H1 (cell line): ENCODE measurements around the gene MTFR1L. TPM values are rescaled to one million over a fixed set of nuclear protein-coding genes. Genes with fewer than 3 reads are reported as not detected.
A peak's percentile ranks its signal among the peaks of the same experiment; 100 is the strongest.

Source experiments
- CTCF ChIA-PET: fragments of 300-600 bp; sonication (Branson Sonifier 250); formaldehyde crosslinking; loops from one replicate; lab custom pipeline; 2021; ENCODE audit not compliant: partially characterized antibody; lab: Charles Lee
- POLR2A ChIA-PET: fragments of 300-600 bp; sonication (Branson Sonifier 250); formaldehyde crosslinking; loops from one replicate; lab custom pipeline; 2021; ENCODE audit warnings: inconsistent platforms; ENCODE audit not compliant: partially characterized antibody; lab: Charles Lee
- DNase-seq, 2 experiments: peaks; one replicate each; pipeline versions ENCODE4 v3.0.0 to v3.0.0-alpha.2; 2010 to 2022; ENCODE audit warnings: low spot score in 2 of 2, low read depth in 1 of 2, mixed read lengths in 1 of 2
- FAIRE-seq: peaks from 2 replicates; lab custom pipeline; 2011; peaks lifted over from hg19 to GRCh38; lab: Jason Lieb, UNC
- H2AFZ ChIP-seq: 2 replicates; pipeline ENCODE4 v1.8.1; 2012; ENCODE audit warnings: low read length, inconsistent platforms
- H2AK5ac ChIP-seq: 2 replicates; pipeline ENCODE4 v1.6.1; 2013; ENCODE audit warnings: low read depth, low read length
- H2BK120ac ChIP-seq: replicated peaks from 2 replicates; pipeline ENCODE3; 2013; ENCODE audit warnings: low read depth, low read length, inconsistent platforms
- H2BK12ac ChIP-seq: 2 replicates; pipeline ENCODE4 v1.6.1; 2013; ENCODE audit warnings: low read depth, low read length
- H2BK15ac ChIP-seq: 2 replicates; pipeline ENCODE4 v1.6.1; 2013; ENCODE audit warnings: low read length
- H2BK20ac ChIP-seq: 2 replicates; pipeline ENCODE4 v1.6.1; 2013; ENCODE audit warnings: low read length
- H2BK5ac ChIP-seq: 2 replicates; pipeline ENCODE4 v1.6.1; 2013; ENCODE audit warnings: low read depth, low read length
- H3K14ac ChIP-seq: 2 replicates; pipeline ENCODE4 v1.6.1; 2013; ENCODE audit warnings: inconsistent platforms; ENCODE audit not compliant: insufficient read length
- H3K18ac ChIP-seq: 2 replicates; pipeline ENCODE4 v1.6.1; 2013; ENCODE audit warnings: low read length; ENCODE audit errors: extremely low read depth
- H3K23ac ChIP-seq: 2 replicates; pipeline ENCODE4 v1.6.1; 2013; ENCODE audit warnings: inconsistent platforms; ENCODE audit not compliant: insufficient read length
- H3K23me2 ChIP-seq: 2 replicates; pipeline ENCODE4 v1.6.1; 2013; ENCODE audit warnings: low read depth, low read length
- H3K27ac ChIP-seq: 2 replicates; pipeline ENCODE4 v1.6.1; 2011; ENCODE audit warnings: low read depth, low read length, inconsistent platforms
- H3K27me3 ChIP-seq, 4 experiments: replicated peaks in 1 of 4; 1 replicate in 1 of 4; 2 replicates in 3 of 4; pipeline versions ENCODE4 v1.6.1 to v1.8.1; 2011 to 2013; ENCODE audit warnings: low read length in 3 of 4, mild to moderate bottlenecking in 3 of 4, inconsistent platforms in 2 of 4, mixed read lengths in 2 of 4, moderate library complexity in 1 of 4; ENCODE audit not compliant: control insufficient read depth in 3 of 4, insufficient read depth in 3 of 4; ENCODE audit errors: extremely low read depth in 1 of 4
- H3K36me3 ChIP-seq, 4 experiments: 2 replicates each; pipeline versions ENCODE4 v1.6.1 to v1.8.1; 2011 to 2013; ENCODE audit warnings: mild to moderate bottlenecking in 4 of 4, low read length in 3 of 4, moderate library complexity in 2 of 4, control low read depth in 1 of 4, inconsistent platforms in 1 of 4; ENCODE audit not compliant: insufficient read depth in 4 of 4, control insufficient read depth in 2 of 4
- H3K4ac ChIP-seq: replicated peaks from 2 replicates; pipeline ENCODE3; 2013; ENCODE audit warnings: low read length, low read depth, mixed read lengths, inconsistent platforms; ENCODE audit not compliant: insufficient read length
- H3K4me1 ChIP-seq, 4 experiments: replicated peaks in 1 of 4; 1 replicate in 1 of 4; 2 replicates in 3 of 4; pipeline versions ENCODE4 v1.6.1 to v1.8.1; 2011 to 2013; ENCODE audit warnings: low read length in 3 of 4, inconsistent platforms in 2 of 4, mixed read lengths in 1 of 4; ENCODE audit not compliant: insufficient read depth in 4 of 4, control insufficient read depth in 3 of 4
- H3K4me2 ChIP-seq, 2 experiments: 2 replicates each; pipeline versions ENCODE4 v1.6.1 to v1.8.1; 2011 to 2013; ENCODE audit warnings: low read depth in 2 of 2, low read length in 2 of 2, control low read depth in 1 of 2, inconsistent platforms in 1 of 2, mild to moderate bottlenecking in 1 of 2; ENCODE audit not compliant: insufficient read depth in 1 of 2
- H3K4me3 ChIP-seq, 4 experiments: fragments of 200-600, 300-600 bp in 1 of 4; sonication (generic), shearing (Covaris generic), sonication (Bioruptor Twin) in 1 of 4; 2 replicates each; pipeline versions ENCODE4 v1.5.1 to v1.8.1; 2011 to 2016; ENCODE audit warnings: low read length in 4 of 4, low read depth in 3 of 4, control low read depth in 2 of 4, inconsistent platforms in 2 of 4, mild to moderate bottlenecking in 2 of 4, mixed read lengths in 1 of 4, moderate library complexity in 1 of 4; ENCODE audit not compliant: insufficient read depth in 2 of 4; ENCODE audit errors: extremely low read depth in 1 of 4
- H3K56ac ChIP-seq: replicated peaks from 2 replicates; pipeline ENCODE3; 2013; ENCODE audit warnings: low read depth, mild to moderate bottlenecking, mixed read lengths, low read length, inconsistent platforms; ENCODE audit not compliant: insufficient read length
- H3K79me1 ChIP-seq: 2 replicates; pipeline ENCODE4 v1.6.1; 2013; ENCODE audit warnings: low read depth, low read length, control low read depth
- H3K79me2 ChIP-seq, 2 experiments: 2 replicates each; pipeline versions ENCODE4 v1.6.1 to v1.8.1; 2012 to 2013; ENCODE audit warnings: low read length in 2 of 2, mild to moderate bottlenecking in 2 of 2, inconsistent platforms in 1 of 2; ENCODE audit not compliant: insufficient read depth in 2 of 2, control insufficient read depth in 1 of 2
- H3K9ac ChIP-seq, 4 experiments: replicated peaks in 1 of 4; 1 replicate in 1 of 4; 2 replicates in 3 of 4; pipeline versions ENCODE4 v1.6.1 to v1.8.1; 2011 to 2013; ENCODE audit warnings: low read depth in 3 of 4, low read length in 3 of 4, control low read depth in 2 of 4, mild to moderate bottlenecking in 2 of 4, moderate library complexity in 2 of 4, inconsistent platforms in 1 of 4; ENCODE audit errors: extremely low read depth in 1 of 4
- H3K9me3 ChIP-seq, 2 experiments: 2 replicates each; pipeline versions ENCODE4 v1.6.1 to v1.8.1; 2012 to 2013; ENCODE audit warnings: mild to moderate bottlenecking in 2 of 2, moderate library complexity in 2 of 2, control low read depth in 1 of 2, inconsistent platforms in 1 of 2, low read depth in 1 of 2, low read length in 1 of 2, mixed read lengths in 1 of 2; ENCODE audit not compliant: insufficient read depth in 2 of 2
- H4K20me1 ChIP-seq, 2 experiments: replicated peaks in 1 of 2; 2 replicates each; pipeline versions ENCODE3 to v1.8.1; 2011 to 2013; ENCODE audit warnings: inconsistent platforms in 2 of 2, low read length in 2 of 2, mild to moderate bottlenecking in 1 of 2; ENCODE audit not compliant: insufficient read depth in 2 of 2, control insufficient read depth in 1 of 2
- H4K5ac ChIP-seq: 2 replicates; pipeline ENCODE4 v1.6.1; 2013; ENCODE audit warnings: low read length, low read depth, mixed read lengths, inconsistent platforms; ENCODE audit not compliant: insufficient read length
- H4K8ac ChIP-seq: 2 replicates; pipeline ENCODE4 v1.8.0; 2013; ENCODE audit warnings: mild to moderate bottlenecking, moderate library complexity, low read length, inconsistent platforms; ENCODE audit not compliant: insufficient read depth; ENCODE audit errors: extremely low read depth
- H4K91ac ChIP-seq: replicated peaks from 2 replicates; pipeline ENCODE3; 2013; ENCODE audit warnings: low read length, mixed read lengths, inconsistent platforms; ENCODE audit not compliant: insufficient read length
- HDAC6 ChIP-seq: IDR thresholded peaks from one replicate; pipeline ENCODE4 v1.7.1; 2012; ENCODE audit warnings: low read depth, mild to moderate bottlenecking, inconsistent platforms, low read length, moderate library complexity
- NRF1 ChIP-seq: IDR thresholded peaks from 2 replicates; pipeline ENCODE4 v1.6.1; 2011; ENCODE audit warnings: mild to moderate bottlenecking, low read depth, low read length, improper control_type of control experiment
- POLR2AphosphoS5 ChIP-seq: IDR thresholded peaks from 2 replicates; pipeline ENCODE4 v1.6.1; 2011; ENCODE audit warnings: low read depth, low read length
- SIRT6 ChIP-seq: IDR thresholded peaks from one replicate; pipeline ENCODE4 v1.7.1; 2012; ENCODE audit warnings: low read length, inconsistent platforms
- YY1 ChIP-seq: IDR thresholded peaks from 2 replicates; pipeline ENCODE4 v1.6.1; 2011; ENCODE audit warnings: low read depth, mild to moderate bottlenecking, low read length
- WGBS, 2 experiments: shearing (Covaris generic) in 1 of 2; methylation state at CpG; one replicate each; pipeline versions ENCODE4 v1.1.6 to v1.1.7; 2013 to 2015; ENCODE audit warnings: low lambda C conversion rate in 2 of 2, mixed read lengths in 2 of 2, inconsistent platforms in 1 of 2, low coverage in 1 of 2, missing lambda C conversion rate in 1 of 2; ENCODE audit not compliant: insufficient replicate concordance in 2 of 2, insufficient coverage in 1 of 2, insufficient read length in 1 of 2; ENCODE audit errors: extremely low coverage in 1 of 2, missing lambda C conversion rate in 1 of 2; 5-methylcytosine and 5-hydroxymethylcytosine counted together
- polyA plus RNA-seq, 7 experiments: library from polyadenylated mRNA; depleted of rRNA in 3 of 7; stranded (reverse) in 5 of 7; unstranded in 2 of 7; fragments of >200 nt in 5 of 7; fragments of 200-250 nt in 2 of 7; gene quantifications; 1 replicate in 5 of 7; 2 replicates in 1 of 7; 4 replicates in 1 of 7; pipeline versions ENCODE4 v1.2.1 to v1.2.3, GENCODE V29; 2011 to 2013; ENCODE audit warnings: missing spikeins in 2 of 7, mixed read lengths in 2 of 7
- total RNA-seq: library from RNA; stranded (reverse); fragmentation: NEBNext Ultra II Directional; extraction: Animal tissue kit (Norgen Biotek cat#: 25700); gene quantifications from 2 replicates; pipeline ENCODE4 v1.2.1, GENCODE V29; 2021

Gene MTFR1L
- total and polyA plus RNA-seq, 2 of the 8 experiments (the other 6 are each of a cell fraction or from before 2014, with no cell fraction given) = 20.8 to 23.1 TPM

GRCh38 chr1:25871086-25871703, 51.4 kb downstream of the MTFR1L start:
- H3K9me3 ChIP-seq = no peaks in the 10 kb centered on the region
- H3K27me3 ChIP-seq = peaks cover 0 to 2% (median 0%) of the 10 kb centered on the region in 4 experiments; a peak in 2 of 7 replicates
- H3K79me2 ChIP-seq = no peaks in the 10 kb centered on the region
- DNase-seq = no peak
- ChIA-PET CTCF (interaction anchor here (0.9 to 1.5 kb wide), 4 partner anchors 18 to 139 kb away, joined by 3 to 4 read pairs (median 4); no protein-coding TSS in a partner anchor), POLR2A (interaction anchor here (1.1 to 1.7 kb wide), 3 partner anchors 9 to 36 kb away, joined by 3 to 8 read pairs (median 4); no protein-coding TSS in a partner anchor)
- H3K79me1 ChIP-seq = peaks cover 2% of the 10 kb centered on the region
- no peak overlapping the region for H2BK20ac ChIP-seq
- H3K36me3 ChIP-seq = no peaks in the 10 kb centered on the region
- H3K9ac ChIP-seq = no peak overlapping the region
- H4K8ac ChIP-seq = no peak overlapping the region
- WGBS, 2 experiments = 67% methylated on average over 4 of the region's 5 CpGs; no CpG with 5 or more reads in 1 of the 2 experiments
- no peak overlapping the region for H3K4me3 ChIP-seq
- H3K18ac ChIP-seq = no peak overlapping the region
- no peak overlapping the region for H3K14ac ChIP-seq
- H4K20me1 ChIP-seq = no peaks in the 10 kb centered on the region
- H2AFZ ChIP-seq = no peak overlapping the region
- H3K27ac ChIP-seq = no peak overlapping the region
- H2BK120ac ChIP-seq = no peak overlapping the region
- no peak for FAIRE-seq
- H3K23ac ChIP-seq = no peak overlapping the region
- no peak overlapping the region for H3K56ac ChIP-seq
- no peak overlapping the region for H2AK5ac ChIP-seq
- no peak overlapping the region for H4K91ac ChIP-seq
- H3K23me2 ChIP-seq = peaks cover 8% of the 10 kb centered on the region
- no peak overlapping the region for H4K5ac ChIP-seq
- H3K4me1 ChIP-seq = peaks cover 3 to 23% (median 19%) of the 10 kb centered on the region in 4 experiments
- no peak overlapping the region for H2BK12ac ChIP-seq
- H3K4me2 ChIP-seq = no peak overlapping the region
- H2BK15ac ChIP-seq = no peak overlapping the region
- TF ChIP-seq NRF1 (no peak), HDAC6 (no peak), YY1 (no peak), POLR2AphosphoS5 (no peak), SIRT6 (no peak)
- no peak overlapping the region for H3K4ac ChIP-seq
- H2BK5ac ChIP-seq = peak overlapping the region; percentile 60; the same call in 1 of the 2 replicates
